GM12878 (cell line): ENCODE measurements around the gene SLC35B4. TPM values are rescaled to one million over a fixed set of nuclear protein-coding genes. Genes with fewer than 3 reads are reported as not detected.

Experiments used
- ATAC-seq: fragments of 200-7000 bp; cut with Tn5 transposase; 3 replicates; pipeline ENCODE4 v1.9.1; 2020; ENCODE audit warnings: mild to moderate bottlenecking, moderate library complexity
- BruUV-seq: library from RNA; stranded (reverse); fragments of 400-500 nt; replicated peaks from 2 replicates; lab custom pipeline; 2021; lab: Mats Ljungman, UMichigan
- CTCF ChIA-PET: fragments of 300-600 bp; sonication (Branson Sonifier 250); formaldehyde crosslinking; extraction: SDS; loops from one replicate; lab custom pipeline; 2021; ENCODE audit warnings: inconsistent platforms; lab: Yijun Ruan, JAX
- POLR2A ChIA-PET: fragments of 350-600 bp; formaldehyde crosslinking; extraction: SDS; loops from one replicate; lab custom pipeline; 2021; ENCODE audit warnings: inconsistent platforms; lab: Charles Lee
- RAD21 ChIA-PET: fragments of 300-600 bp; sonication (Branson Sonifier 250); formaldehyde crosslinking; loops from one replicate; lab custom pipeline; 2023; ENCODE audit warnings: antibody characterized with exemption; ENCODE audit not compliant: unreplicated experiment; lab: Charles Lee
- SMC1A ChIA-PET: fragments of 300-600 bp; sonication (Branson Sonifier 250); formaldehyde crosslinking; loops from one replicate; lab custom pipeline; 2023; ENCODE audit not compliant: unreplicated experiment, uncharacterized antibody; lab: Charles Lee
- DNase-seq: peaks from one replicate; pipeline ENCODE4 v3.0.0-alpha.2; 2011; ENCODE audit warnings: low read depth, low spot score
- FAIRE-seq: peaks from 3 replicates; lab custom pipeline; 2011; peaks lifted over from hg19 to GRCh38; lab: Jason Lieb, UNC
- H2AFZ ChIP-seq: 2 replicates; pipeline ENCODE4 v1.6.0; 2011; ENCODE audit warnings: low read depth, low read length, control low read depth; ENCODE audit not compliant: control insufficient read depth
- H3K27ac ChIP-seq: 2 replicates; pipeline ENCODE4 v1.5.1; 2011; ENCODE audit warnings: control low read depth; ENCODE audit not compliant: control insufficient read depth, insufficient read depth
- H3K27me3 ChIP-seq, 2 experiments: replicated peaks in 1 of 2; 2 replicates each; pipeline versions ENCODE4 v1.6.0 to v1.6.1; 2011; ENCODE audit warnings: low read length in 1 of 2; ENCODE audit not compliant: control insufficient read depth in 2 of 2, insufficient read depth in 2 of 2
- H3K36me3 ChIP-seq, 2 experiments: 2 replicates each; pipeline ENCODE4 v1.5.1; 2011; ENCODE audit warnings: low read length in 1 of 2; ENCODE audit not compliant: control insufficient read depth in 2 of 2, insufficient read depth in 2 of 2
- H3K4me1 ChIP-seq: 2 replicates; pipeline ENCODE4 v1.6.1; 2011; ENCODE audit warnings: mild to moderate bottlenecking, low read length, moderate library complexity, mixed read lengths; ENCODE audit not compliant: control insufficient read depth, insufficient read depth
- H3K4me2 ChIP-seq: 2 replicates; pipeline ENCODE4 v1.6.0; 2011; ENCODE audit warnings: control low read depth; ENCODE audit not compliant: control insufficient read depth, insufficient read depth
- H3K4me3 ChIP-seq: fragments of 200-600 bp; sonication (generic); 2 replicates; pipeline ENCODE4 v1.5.1; 2016
- H3K79me2 ChIP-seq: 2 replicates; pipeline ENCODE4 v1.6.0; 2011; ENCODE audit warnings: low read length; ENCODE audit not compliant: control insufficient read depth, insufficient read depth
- H3K9ac ChIP-seq: 2 replicates; pipeline ENCODE4 v1.8.0; 2011; ENCODE audit warnings: low read length, control low read depth, mixed read lengths; ENCODE audit not compliant: control insufficient read depth, insufficient read depth
- H3K9me3 ChIP-seq: replicated peaks from 3 replicates; pipeline ENCODE4 v1.5.1; 2011; ENCODE audit warnings: mild to moderate bottlenecking, low read length; ENCODE audit not compliant: control insufficient read depth, insufficient read depth
- H4K20me1 ChIP-seq: 2 replicates; pipeline ENCODE4 v1.6.0; 2011; ENCODE audit not compliant: control insufficient read depth, insufficient read depth
- BRCA1 ChIP-seq: IDR thresholded peaks from 2 replicates; pipeline ENCODE4 v1.6.1; 2011; ENCODE audit warnings: low read depth, low read length, improper control_type of control experiment
- HSF1 ChIP-seq: fragments of 150-350 bp; IDR thresholded peaks from 2 replicates; pipeline ENCODE4 v1.6.1; 2014; ENCODE audit warnings: mild to moderate bottlenecking, low read depth, low read length
- RCOR1 ChIP-seq: conservative IDR thresholded peaks from 2 replicates; pipeline ENCODE4 v1.6.1; 2012; ENCODE audit warnings: low read depth, low read length, improper control_type of control experiment
- TAF1 ChIP-seq: IDR thresholded peaks from 2 replicates; pipeline ENCODE4 v1.6.1; 2011; ENCODE audit warnings: mild to moderate bottlenecking, low read depth, low read length, borderline replicate concordance
- TCF12 ChIP-seq: IDR thresholded peaks from 2 replicates; pipeline ENCODE4 v1.6.1; 2011; ENCODE audit warnings: low read depth, mild to moderate bottlenecking, low read length
- USF1 ChIP-seq: IDR thresholded peaks from 2 replicates; pipeline ENCODE4 v1.6.1; 2011; ENCODE audit warnings: borderline replicate concordance, low read depth, mild to moderate bottlenecking, moderate library complexity, mixed read lengths, low read length; ENCODE audit not compliant: insufficient read depth; ENCODE audit errors: extremely low read length
- WGBS: methylation state at CpG from one replicate; pipeline ENCODE4 v1.1.6; 2016; ENCODE audit warnings: low lambda C conversion rate; ENCODE audit not compliant: insufficient replicate concordance, insufficient coverage; ENCODE audit errors: missing lambda C conversion rate; 5-methylcytosine and 5-hydroxymethylcytosine counted together
- in situ Hi-C: fragments of 300-500 bp; cut with MboI; formaldehyde crosslinking; loops from 9 replicates; pipeline ENCODE4 v1.14.3; 2018; ENCODE audit warnings: mixed read lengths
- intact Hi-C: fragments of 100-400 bp; cut with micrococcal nuclease; formaldehyde crosslinking; loops from one replicate; pipeline ENCODE4 v1.14.2; 2022; ENCODE audit not compliant: unreplicated experiment
- polyA plus RNA-seq, 11 experiments: library from polyadenylated mRNA; depleted of rRNA in 4 of 11; unstranded in 6 of 11; stranded (reverse) in 5 of 11; fragments of >200 nt; fragmentation: Nextera tagmentation in 4 of 11; fragmentation: Illumina TruSeq in 1 of 11; extraction: Ambion mirVana in 4 of 11; extraction: Trizol in 1 of 11; gene quantifications; 1 replicate in 1 of 11; 2 replicates in 10 of 11; pipeline versions ENCODE4 v1.2.1 to v1.2.3, GENCODE V29; 2011 to 2016; ENCODE audit warnings: inconsistent platforms in 2 of 11, missing spikeins in 2 of 11, low read depth in 1 of 11
- total RNA-seq, 4 experiments: library from RNA; depleted of rRNA in 3 of 4; stranded (reverse); fragments of >200 nt in 3 of 4; fragmentation: Illumina TruSeq in 1 of 4; extraction: Trizol in 1 of 4; gene quantifications; 2 replicates each; pipeline versions ENCODE4 v1.2.1 to v1.2.3, GENCODE V29; 2013 to 2021

Gene SLC35B4
- total and polyA plus RNA-seq, 10 of the 15 experiments (the other 5 are each of a cell fraction or from before 2014, with no cell fraction given), result 3.6 to 23.9 (median 14.0) TPM

- intact Hi-C loops, result loop anchor here (10.0 kb wide), 1 partner anchor 207 kb away; no protein-coding TSS in a partner anchor
- H3K9me3 ChIP-seq, result no peaks in the 10 kb centered on the region
Measured at GRCh38 chr7:134351424-134351823, 34.7 kb upstream of the SLC35B4 start.

More at GRCh38 chr7:134351424-134351823, 34.7 kb upstream of the SLC35B4 start:
- RAD21 ChIA-PET, result no interaction called here
- POLR2A ChIA-PET, result no interaction called here
- SMC1A ChIA-PET, result no interaction called here
- no peaks in the 10 kb centered on the region for H3K4me1 ChIP-seq
- WGBS, result 16% methylated on average over 7 of the region's 7 CpGs
- CTCF ChIA-PET, result no interaction called here
- no peak for ATAC-seq
- H3K27ac ChIP-seq, result no peak overlapping the region
- no peak for DNase-seq
- H2AFZ ChIP-seq, result no peak overlapping the region
- no peak overlapping the region for H3K4me2 ChIP-seq
- BruUV-seq, result no TSS peak
- no peaks in the 10 kb centered on the region for H3K36me3 ChIP-seq
- FAIRE-seq, result no peak
- no peak overlapping the region for H3K9ac ChIP-seq
- no peak overlapping the region for H3K4me3 ChIP-seq
- H3K79me2 ChIP-seq, result no peaks in the 10 kb centered on the region
- TF ChIP-seq TCF12 (no peak), HSF1 (no peak), BRCA1 (no peak), USF1 (peak; percentile 53), RCOR1 (no peak), TAF1 (no peak)
- TF ChIP-seq, all 136 proteins: peak for 1
- Histone ChIP-seq H4K20me1 (no peaks in the 10 kb centered on the region), H3K27me3 (no peaks in the 10 kb centered on the region; a peak in 2 of 4 replicates)
- in situ Hi-C loops, result no loop called here
